Inflammatory macrophage (primary cell): Measurements from ENCODE around the gene RYR3.
A peak's percentile ranks its signal among the peaks of the same experiment; 100 is the strongest.
"Not testable (repeated sequence)": the region's sequence is repeated elsewhere in the genome, so short reads cannot be mapped to it uniquely, and the experiment has no call there.

ENCODE experiments used
- DNase-seq, 2 donors: peaks; one replicate each; pipeline ENCODE4 v3.0.0-alpha.2; 2020 to 2022

RYR3 gene

GRCh38 chr15:33517944-33518343 lies 207.2 kb downstream of the RYR3 start:
- no peak for DNase-seq

DNA sequence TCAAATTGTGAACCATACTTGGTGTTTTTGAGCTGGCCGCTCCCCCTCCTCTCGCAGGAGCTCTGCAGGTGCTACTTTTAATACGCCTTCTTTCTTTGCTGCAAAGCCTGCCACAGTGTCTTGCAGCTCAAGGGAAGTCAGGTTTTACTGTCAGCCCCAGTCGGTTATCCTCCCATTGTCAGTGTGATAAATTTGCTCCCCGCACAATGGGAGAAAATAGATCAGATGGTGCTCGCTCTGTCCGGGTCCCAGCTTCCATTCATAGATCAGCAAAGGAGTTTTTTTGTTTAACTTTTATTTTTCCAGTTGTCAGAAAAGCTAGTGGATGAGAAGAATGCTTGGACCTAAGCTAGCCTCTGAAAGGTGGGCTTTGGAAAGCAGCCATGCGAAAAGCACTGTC lies 207.7 kb downstream of the RYR3 start:
- no peak for DNase-seq

- DNase-seq: no peak
Measured at GRCh38 chr15:33524274-33524673, 213.5 kb downstream of the RYR3 start.

- no peak for DNase-seq
Measured at GRCh38 chr15:33526532-33526931, 215.8 kb downstream of the RYR3 start.

- no peak for DNase-seq
Measured at GRCh38 chr15:33533197-33533596, 222.4 kb downstream of the RYR3 start.

DNA sequence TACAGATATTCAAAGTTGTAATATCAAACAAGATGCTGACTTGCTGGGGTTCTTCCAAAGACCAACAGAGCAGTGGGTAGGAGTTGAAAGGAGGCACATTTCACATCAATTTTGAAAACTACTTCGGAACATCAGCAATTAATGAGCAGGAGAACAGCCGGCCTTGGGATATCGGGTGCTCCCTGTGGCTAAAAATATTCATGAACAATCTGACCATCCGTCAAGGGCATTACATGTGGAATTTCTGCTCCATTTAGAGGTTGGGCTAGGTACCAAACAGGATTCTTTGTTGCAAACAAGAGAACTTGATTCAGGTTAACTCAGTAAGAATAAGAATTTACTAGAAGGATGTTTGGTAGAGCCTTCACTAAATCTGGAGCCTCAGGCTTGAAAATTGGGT lies 223.9 kb downstream of the RYR3 start:
- no peak for DNase-seq

GRCh38 chr15:33535135-33535534 lies 224.4 kb downstream of the RYR3 start:
- DNase-seq: no peak

GRCh38 chr15:33539825-33540573 lies 229.2 kb downstream of the RYR3 start:
- DNase-seq: no peak

DNA sequence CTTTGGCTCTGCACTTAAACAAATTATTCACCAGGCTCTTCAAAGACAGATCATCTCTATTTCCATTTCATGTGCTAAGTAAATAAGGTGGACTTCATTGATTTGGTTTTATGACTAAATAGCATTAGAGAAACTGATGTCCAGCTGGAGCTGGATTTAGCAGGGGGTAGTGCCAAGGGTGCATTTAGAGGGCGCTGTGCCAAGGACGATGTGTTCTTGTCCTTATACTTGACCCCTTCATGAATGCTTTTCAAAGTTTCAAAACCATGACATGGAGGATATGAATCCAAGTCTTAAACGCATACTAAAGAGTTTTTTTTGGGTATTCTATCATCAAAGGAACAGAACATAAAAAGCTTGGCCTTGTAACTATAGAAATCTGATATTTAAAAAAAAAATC lies 233.2 kb downstream of the RYR3 start:
- no peak for DNase-seq

- no peak for DNase-seq
Measured at GRCh38 chr15:33545866-33546265, 235.1 kb downstream of the RYR3 start.

- no peak for DNase-seq
Measured at GRCh38 chr15:33547876-33548275, 237.1 kb downstream of the RYR3 start.

- peak in 1 of 2 donors; percentile 1 for DNase-seq
Measured at GRCh38 chr15:33551860-33552259, 241.1 kb downstream of the RYR3 start.

DNA sequence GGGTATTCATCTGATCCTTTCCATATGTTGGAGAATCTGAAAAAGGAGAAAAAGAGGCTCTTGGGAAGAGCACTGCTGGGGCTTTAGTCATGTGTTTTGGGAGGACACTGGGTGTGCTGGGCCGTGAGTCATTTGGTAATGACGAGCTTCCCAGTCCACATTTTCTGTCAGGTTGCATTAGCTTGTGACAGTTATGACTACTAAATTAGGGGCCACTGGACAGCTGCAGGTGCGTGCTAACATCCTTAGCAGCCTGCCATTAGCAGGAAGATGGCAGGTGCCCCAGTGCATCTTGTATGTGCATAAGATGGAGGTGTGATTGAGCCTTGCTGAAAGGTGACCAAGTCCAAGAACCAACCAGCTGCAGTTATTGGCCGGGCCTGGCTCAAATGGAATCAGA lies 242.4 kb downstream of the RYR3 start:
- DNase-seq: no peak

- DNase-seq: no peak
Measured at GRCh38 chr15:33559207-33559890, 248.6 kb downstream of the RYR3 start.

- DNase-seq: no peak
Measured at GRCh38 chr15:33561407-33561806, 250.6 kb downstream of the RYR3 start.

DNA sequence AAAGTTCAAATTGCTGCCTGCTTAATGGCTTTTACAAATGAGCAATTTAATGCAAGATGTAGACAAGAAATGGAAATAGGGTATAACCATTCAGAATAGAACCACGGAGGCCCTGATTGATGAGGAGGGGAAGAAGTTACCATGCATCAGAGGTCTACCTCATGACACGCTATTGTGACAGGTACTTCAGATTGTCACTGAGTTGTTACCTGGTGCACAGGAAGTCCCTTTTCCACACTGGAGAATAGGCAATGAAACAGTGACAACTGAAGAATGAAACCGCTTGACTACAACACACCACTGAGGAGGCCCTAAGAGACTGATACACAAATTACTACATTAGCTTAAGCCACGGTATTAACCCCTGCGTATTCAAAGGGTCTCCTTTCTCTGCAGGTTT lies 251.2 kb downstream of the RYR3 start:
- DNase-seq: no peak

DNA sequence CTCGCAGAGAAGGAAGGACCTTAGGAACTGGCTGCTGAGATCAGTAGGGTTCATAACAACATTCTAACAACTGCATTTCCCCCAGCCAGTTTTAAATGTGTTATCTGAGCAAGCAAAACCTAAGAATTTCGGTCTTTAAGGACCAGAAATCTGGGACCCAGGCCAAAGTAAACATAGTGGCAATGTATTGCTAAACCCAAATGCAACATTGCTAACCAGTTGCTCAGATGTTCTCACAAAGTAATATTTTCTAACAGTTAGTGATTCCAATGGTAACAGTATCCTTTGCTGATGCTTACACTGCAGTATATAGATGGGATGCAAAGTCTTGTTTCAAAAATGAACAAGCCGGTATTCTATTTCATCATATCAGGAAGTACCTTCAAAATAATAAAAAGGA lies 254.3 kb downstream of the RYR3 start:
- no peak for DNase-seq

GRCh38 chr15:33567652-33568051 lies 256.9 kb downstream of the RYR3 start:
- no peak for DNase-seq

- DNase-seq: no peak
Measured at GRCh38 chr15:33569036-33569435, 258.3 kb downstream of the RYR3 start.

DNA sequence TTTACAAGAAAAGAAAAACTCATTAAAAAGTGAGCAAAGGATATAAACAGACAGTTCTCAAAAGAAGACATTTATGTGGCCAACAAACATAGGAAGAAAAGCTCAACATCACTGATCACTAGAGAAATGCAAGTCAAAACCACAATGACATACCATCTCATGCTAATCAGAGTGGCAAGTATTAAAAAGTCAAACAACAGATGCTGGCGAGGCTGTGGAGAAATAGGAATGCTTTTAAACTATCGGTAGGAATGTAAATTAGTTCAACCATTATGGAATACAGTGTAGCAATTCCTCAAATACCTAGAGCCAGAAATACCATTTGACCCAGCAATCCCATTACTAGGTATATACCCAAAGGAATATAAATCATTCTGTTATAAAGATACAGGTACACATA lies 267.1 kb downstream of the RYR3 start:
- DNase-seq: not testable (repeated sequence)

DNA sequence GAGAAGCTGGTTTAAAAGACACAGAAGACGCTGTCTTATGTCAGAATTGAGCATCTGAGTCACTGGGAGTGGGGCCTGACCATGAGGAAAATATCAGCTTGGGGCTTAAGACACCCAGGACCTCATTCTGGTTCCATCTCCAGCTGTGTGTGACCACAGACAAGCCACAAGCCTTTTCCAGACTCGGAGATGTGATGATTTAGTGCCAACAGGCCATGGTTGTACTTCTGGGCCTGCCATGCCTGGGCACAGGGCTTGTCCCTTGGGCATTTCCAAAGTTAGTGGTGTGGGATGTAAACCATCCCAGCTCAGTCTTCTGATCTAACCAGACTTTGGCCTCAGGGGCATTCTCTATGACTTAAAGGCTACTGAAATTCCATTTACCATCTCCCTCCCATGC lies 269.8 kb downstream of the RYR3 start:
- no peak for DNase-seq

DNA sequence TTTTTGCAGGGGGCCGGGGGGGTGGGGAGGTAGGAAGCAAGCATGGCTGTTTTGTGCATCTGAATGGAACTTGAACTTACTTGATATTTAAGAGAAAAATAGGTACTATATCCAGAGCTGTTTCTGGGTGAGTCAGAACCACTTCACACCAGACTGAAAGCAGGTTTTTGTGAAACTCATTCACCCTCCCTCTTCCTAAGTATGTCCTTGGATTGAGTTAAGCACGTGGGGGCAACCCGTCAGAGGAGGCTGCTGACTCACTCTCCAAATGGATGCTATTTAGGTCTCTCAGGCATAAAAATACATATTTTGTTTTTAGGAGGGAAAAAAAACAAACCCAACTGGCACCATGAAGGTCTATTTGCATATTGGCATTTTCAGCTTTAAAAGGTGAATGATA lies 270.3 kb downstream of the RYR3 start:
- DNase-seq: no peak

DNA sequence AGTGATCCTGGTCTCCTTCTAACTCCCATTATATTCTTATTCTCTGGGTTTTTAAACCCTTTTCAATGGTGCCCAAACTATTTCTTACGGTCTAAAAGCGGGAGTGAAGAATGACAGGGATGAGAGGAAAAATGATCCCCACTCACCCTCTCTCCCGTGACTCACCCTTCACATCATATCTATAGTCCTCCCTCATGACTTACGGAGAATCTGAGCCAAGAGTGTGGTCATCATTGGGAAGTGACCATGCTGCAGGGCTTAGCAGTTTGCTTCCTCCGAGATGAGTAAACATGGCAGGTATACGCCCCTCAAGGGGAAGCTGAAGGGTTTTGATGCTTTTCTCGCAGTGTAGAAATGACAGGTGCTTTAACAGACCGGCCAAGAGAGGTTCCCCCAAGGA lies 274.0 kb downstream of the RYR3 start:
- no peak for DNase-seq
